Subcutaneous abdominal adipose tissue (tissue), 5 donors: Measurements from ENCODE around the gene ZNF469.

Experiments
- H3K27ac ChIP-seq: one replicate; pipeline ENCODE4 v1.7.0; 2013; ENCODE audit warnings: low read depth, mild to moderate bottlenecking, inconsistent platforms, low read length, moderate library complexity
- H3K27me3 ChIP-seq, 5 donors: one replicate each; pipeline ENCODE4 v1.7.0; 2013; ENCODE audit warnings: low read length in 5 of 5, inconsistent platforms in 1 of 5; ENCODE audit not compliant: control insufficient read depth in 5 of 5, insufficient read depth in 4 of 5
- H3K36me3 ChIP-seq, 5 donors: one replicate each; pipeline ENCODE4 v1.7.0; 2013; ENCODE audit warnings: low read length in 5 of 5; ENCODE audit not compliant: control insufficient read depth in 5 of 5, insufficient read depth in 5 of 5
- H3K4me1 ChIP-seq, 5 donors: one replicate each; pipeline ENCODE4 v1.7.0; 2013; ENCODE audit warnings: low read length in 5 of 5, mild to moderate bottlenecking in 3 of 5, moderate library complexity in 1 of 5; ENCODE audit not compliant: control insufficient read depth in 5 of 5, insufficient read depth in 5 of 5
- H3K4me3 ChIP-seq, 5 donors: one replicate each; pipeline ENCODE4 v1.7.0; 2013; ENCODE audit warnings: low read length in 5 of 5, low read depth in 1 of 5
- H3K9ac ChIP-seq, 5 donors: one replicate each; pipeline ENCODE4 v1.7.0; 2013; ENCODE audit warnings: low read length in 5 of 5, mild to moderate bottlenecking in 4 of 5, moderate library complexity in 3 of 5
- H3K9me3 ChIP-seq, 5 donors: one replicate each; pipeline ENCODE4 v1.7.0; 2013; ENCODE audit warnings: low read length in 5 of 5; ENCODE audit not compliant: control insufficient read depth in 5 of 5
- donor health status: healthy.
- donor health status: healthy.
- donor health status: healthy.
- donor health status: healthy.
- donor health status: healthy.

ZNF469 gene

GRCh38 chr16:88340755-88341150 lies 42.0 kb upstream of the ZNF469 start:
- peaks cover 0 to 12% (median 11%) of the 10 kb centered on the region in 5 donors for H3K27me3 ChIP-seq
- peaks cover 0 to 19% (median 9%) of the 10 kb centered on the region in 5 donors for H3K9me3 ChIP-seq
- no peak overlapping the region for H3K9ac ChIP-seq
- peaks cover 0 to 3% (median 0%) of the 10 kb centered on the region in 5 donors for H3K4me1 ChIP-seq
- H3K27ac ChIP-seq: no peak overlapping the region
- H3K36me3 ChIP-seq: no peaks in the 10 kb centered on the region
- H3K4me3 ChIP-seq: no peak overlapping the region

- Histone ChIP-seq H3K27ac (no peak overlapping the region), H3K4me1 (no peaks in the 10 kb centered on the region), H3K27me3 (peaks cover 0 to 12% (median 11%) of the 10 kb centered on the region in 5 donors), H3K4me3 (no peak overlapping the region), H3K9me3 (peaks cover 0 to 12% (median 9%) of the 10 kb centered on the region in 5 donors), H3K36me3 (no peaks in the 10 kb centered on the region), H3K9ac (no peak overlapping the region)
Observed at GRCh38 chr16:88341551-88342290, 41.0 kb upstream of the ZNF469 start.

- H3K36me3 ChIP-seq: no peaks in the 10 kb centered on the region
- H3K4me1 ChIP-seq: no peaks in the 10 kb centered on the region
- no peak overlapping the region for H3K27ac ChIP-seq
- H3K4me3 ChIP-seq: no peak overlapping the region
- H3K9ac ChIP-seq: no peak overlapping the region
- H3K9me3 ChIP-seq: peaks cover 0 to 12% (median 9%) of the 10 kb centered on the region in 5 donors
- peaks cover 0 to 12% (median 11%) of the 10 kb centered on the region in 5 donors for H3K27me3 ChIP-seq
Observed at GRCh38 chr16:88342491-88342890, 40.3 kb upstream of the ZNF469 start.

- Histone ChIP-seq H3K4me3 (no peak overlapping the region), H3K4me1 (no peaks in the 10 kb centered on the region), H3K9me3 (peaks cover 0 to 12% (median 9%) of the 10 kb centered on the region in 5 donors), H3K27me3 (peaks cover 0 to 12% (median 10%) of the 10 kb centered on the region in 5 donors), H3K36me3 (no peaks in the 10 kb centered on the region), H3K27ac (no peak overlapping the region), H3K9ac (no peak overlapping the region)
Observed at GRCh38 chr16:88343271-88343791, 39.4 kb upstream of the ZNF469 start.

- peaks cover 0 to 11% (median 9%) of the 10 kb centered on the region in 5 donors for H3K27me3 ChIP-seq
- H3K9ac ChIP-seq: no peak overlapping the region
- no peak overlapping the region for H3K27ac ChIP-seq
- peaks cover 0 to 12% (median 9%) of the 10 kb centered on the region in 5 donors for H3K9me3 ChIP-seq
- H3K4me3 ChIP-seq: no peak overlapping the region
- H3K36me3 ChIP-seq: no peaks in the 10 kb centered on the region
- no peaks in the 10 kb centered on the region for H3K4me1 ChIP-seq
Observed at GRCh38 chr16:88344411-88345030, 38.2 kb upstream of the ZNF469 start.

- Histone ChIP-seq H3K9ac (no peak overlapping the region), H3K4me3 (no peak overlapping the region), H3K4me1 (no peaks in the 10 kb centered on the region), H3K27ac (no peak overlapping the region), H3K9me3 (peaks cover 0 to 12% (median 9%) of the 10 kb centered on the region in 5 donors), H3K27me3 (peaks cover 0 to 13% (median 9%) of the 10 kb centered on the region in 5 donors), H3K36me3 (no peaks in the 10 kb centered on the region)
Observed at GRCh38 chr16:88345031-88345720, 37.6 kb upstream of the ZNF469 start.

GRCh38 chr16:88345721-88346560 lies 36.8 kb upstream of the ZNF469 start:
- Histone ChIP-seq H3K27ac (no peak overlapping the region), H3K9me3 (peaks cover 0 to 12% (median 9%) of the 10 kb centered on the region in 5 donors), H3K9ac (no peak overlapping the region), H3K27me3 (peaks cover 0 to 13% (median 9%) of the 10 kb centered on the region in 5 donors), H3K4me1 (no peaks in the 10 kb centered on the region), H3K36me3 (no peaks in the 10 kb centered on the region), H3K4me3 (no peak overlapping the region)

- Histone ChIP-seq H3K27me3 (peaks cover 0 to 13% (median 6%) of the 10 kb centered on the region in 5 donors), H3K27ac (no peak overlapping the region), H3K36me3 (no peaks in the 10 kb centered on the region), H3K4me1 (no peaks in the 10 kb centered on the region), H3K4me3 (no peak overlapping the region), H3K9ac (no peak overlapping the region), H3K9me3 (peaks cover 0 to 12% (median 9%) of the 10 kb centered on the region in 5 donors)
Observed at GRCh38 chr16:88346680-88347505, 35.9 kb upstream of the ZNF469 start.
